Tibial nerve (tissue), 4 donors: ENCODE measurements around the gene STIM1.

Source experiments
- EP300 ChIP-seq, 2 donors: sonication (generic); formaldehyde crosslinking; IDR thresholded peaks; one replicate each; pipeline ENCODE4 v1.6.1; 2017; ENCODE audit warnings: antibody characterized with exemption in 2 of 2, mild to moderate bottlenecking in 1 of 2
- POLR2A ChIP-seq, 2 donors: fragments of 450-650 bp; IDR thresholded peaks; one replicate each; pipeline ENCODE4 v1.6.1; 2017; ENCODE audit warnings: antibody characterized with exemption in 2 of 2, mild to moderate bottlenecking in 2 of 2, moderate library complexity in 2 of 2
- TF ChIP-seq, protein P1 (sequence below), 5 experiments: fragments of 200-600 bp in 3 of 5; fragments of 450-650 bp in 2 of 5; sonication (generic) in 3 of 5; IDR thresholded peaks; one replicate each; pipeline ENCODE4 v1.5.1; 2016 to 2019; ENCODE audit warnings: antibody characterized with exemption in 5 of 5, mild to moderate bottlenecking in 3 of 5, moderate library complexity in 2 of 5

DNA sequence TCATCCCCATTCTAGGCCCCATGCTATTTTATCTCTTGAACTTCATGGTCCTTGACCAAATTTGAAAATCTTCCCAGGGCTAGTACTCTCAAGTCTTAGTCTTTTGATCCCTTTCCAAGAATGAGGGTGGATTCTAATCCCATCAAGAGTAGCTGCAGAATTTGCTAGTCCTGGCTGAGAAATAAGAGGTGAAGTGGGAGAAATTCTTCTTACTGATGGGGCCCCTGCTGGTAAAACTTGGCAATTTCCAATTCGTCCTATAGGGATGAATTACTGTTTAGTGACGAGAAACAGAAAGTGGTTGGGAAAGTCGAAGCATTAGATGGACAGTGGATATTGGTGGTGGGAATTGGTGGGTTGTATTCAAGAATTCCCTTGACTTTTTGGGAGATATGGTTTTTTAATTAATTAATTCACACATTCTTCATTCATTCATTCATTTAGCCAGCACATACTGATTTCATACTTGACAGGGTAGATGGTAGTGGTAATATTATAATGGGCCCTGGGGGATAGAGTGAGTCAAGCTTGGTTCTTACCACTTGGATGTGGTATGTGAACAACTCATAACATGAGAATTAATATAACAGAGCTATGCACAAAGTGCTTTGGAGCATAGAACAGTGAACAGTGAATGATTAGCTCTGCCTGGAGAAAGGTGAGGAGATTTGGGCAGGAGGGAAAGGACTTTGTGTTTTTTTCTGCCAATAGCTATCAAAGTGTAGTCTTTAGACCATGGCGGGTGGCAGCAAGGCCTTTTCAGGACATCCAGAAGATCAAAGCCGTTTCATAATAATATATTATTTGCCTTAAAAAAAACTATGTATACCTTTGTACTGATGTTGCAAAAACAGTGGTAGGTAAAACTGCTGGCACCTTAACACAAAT, 103.8 kb downstream of the STIM1 start:
- TF ChIP-seq, protein P1, sequence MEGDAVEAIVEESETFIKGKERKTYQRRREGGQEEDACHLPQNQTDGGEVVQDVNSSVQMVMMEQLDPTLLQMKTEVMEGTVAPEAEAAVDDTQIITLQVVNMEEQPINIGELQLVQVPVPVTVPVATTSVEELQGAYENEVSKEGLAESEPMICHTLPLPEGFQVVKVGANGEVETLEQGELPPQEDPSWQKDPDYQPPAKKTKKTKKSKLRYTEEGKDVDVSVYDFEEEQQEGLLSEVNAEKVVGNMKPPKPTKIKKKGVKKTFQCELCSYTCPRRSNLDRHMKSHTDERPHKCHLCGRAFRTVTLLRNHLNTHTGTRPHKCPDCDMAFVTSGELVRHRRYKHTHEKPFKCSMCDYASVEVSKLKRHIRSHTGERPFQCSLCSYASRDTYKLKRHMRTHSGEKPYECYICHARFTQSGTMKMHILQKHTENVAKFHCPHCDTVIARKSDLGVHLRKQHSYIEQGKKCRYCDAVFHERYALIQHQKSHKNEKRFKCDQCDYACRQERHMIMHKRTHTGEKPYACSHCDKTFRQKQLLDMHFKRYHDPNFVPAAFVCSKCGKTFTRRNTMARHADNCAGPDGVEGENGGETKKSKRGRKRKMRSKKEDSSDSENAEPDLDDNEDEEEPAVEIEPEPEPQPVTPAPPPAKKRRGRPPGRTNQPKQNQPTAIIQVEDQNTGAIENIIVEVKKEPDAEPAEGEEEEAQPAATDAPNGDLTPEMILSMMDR (IDR thresholded peaks at IDR 0.05), result peak in 1 of 5 experiments; percentile 10
- TF ChIP-seq POLR2A (IDR thresholded peaks at IDR 0.05), result no peak
- no peak for TF ChIP-seq EP300 (IDR thresholded peaks at IDR 0.05)
